HepG2 (cell line): ENCODE results near the gene AAMP. TPM values are rescaled to one million over a fixed set of nuclear protein-coding genes. Genes with fewer than 3 reads are reported as not detected.

Experiments
- ARID5B ChIP-seq: IDR thresholded peaks from 2 replicates; pipeline ENCODE4 v1.4.0; 2020; ENCODE audit warnings: mild to moderate bottlenecking, missing genetic modification reagents
- ELF1 ChIP-seq: sonication (generic); formaldehyde crosslinking; IDR thresholded peaks from 2 replicates; pipeline ENCODE4 v1.4.0; 2020; ENCODE audit warnings: missing genetic modification reagents
- ETV5 ChIP-seq: IDR thresholded peaks from 2 replicates; pipeline ENCODE4 v1.6.1; 2018; ENCODE audit warnings: missing biosample characterization, missing genetic modification reagents, inconsistent platforms, borderline replicate concordance
- HOMEZ ChIP-seq: IDR thresholded peaks from 2 replicates; pipeline ENCODE4 v1.6.1; 2016; ENCODE audit warnings: low read depth
- JUN ChIP-seq: sonication (generic); formaldehyde crosslinking; IDR thresholded peaks from 2 replicates; pipeline ENCODE4 v1.4.0; 2020; ENCODE audit warnings: mild to moderate bottlenecking, missing genetic modification reagents
- KDM5A ChIP-seq: fragments of 200-600 bp; sonication (generic); IDR thresholded peaks from 2 replicates; pipeline ENCODE4 v1.7.0; 2018; ENCODE audit warnings: antibody characterized with exemption, mild to moderate bottlenecking, low read length, borderline replicate concordance
- LCORL ChIP-seq, 2 experiments: fragments of 450-650 bp in 1 of 2; sonication (generic) in 1 of 2; formaldehyde crosslinking in 1 of 2; IDR thresholded peaks; 2 replicates each; pipeline versions ENCODE4 v1.5.0 to v1.6.1; 2017 to 2020; ENCODE audit warnings: antibody characterized with exemption in 1 of 2, missing genetic modification reagents in 1 of 2
- MZF1 ChIP-seq: sonication (generic); formaldehyde crosslinking; IDR thresholded peaks from 2 replicates; pipeline ENCODE4 v1.8.1; 2023; ENCODE audit warnings: mild to moderate bottlenecking, missing genetic modification reagents, borderline replicate concordance
- PHF21A ChIP-seq: sonication (generic); formaldehyde crosslinking; IDR thresholded peaks from 2 replicates; pipeline ENCODE4 v1.5.0; 2020; ENCODE audit warnings: mild to moderate bottlenecking, missing genetic modification reagents
- RFX1 ChIP-seq: fragments of 450-650 bp; IDR thresholded peaks from 2 replicates; pipeline ENCODE4 v1.6.1; 2017
- SYNCRIP ChIP-seq: fragments of 200-400 bp; formaldehyde crosslinking; IDR thresholded peaks from 2 replicates; pipeline ENCODE4 v1.6.1; 2018; ENCODE audit warnings: mild to moderate bottlenecking, low read depth, low read length; ENCODE audit not compliant: insufficient read depth
- ZFP36L2 ChIP-seq: sonication (generic); formaldehyde crosslinking; IDR thresholded peaks from 2 replicates; pipeline ENCODE4 v1.4.0; 2020; ENCODE audit warnings: missing genetic modification reagents
- ZNF124 ChIP-seq: sonication (generic); formaldehyde crosslinking; IDR thresholded peaks from 2 replicates; pipeline ENCODE4 v1.4.0; 2020; ENCODE audit warnings: missing genetic modification reagents
- ZNF280B ChIP-seq: sonication (generic); formaldehyde crosslinking; IDR thresholded peaks from 2 replicates; pipeline ENCODE4 v1.5.0; 2020; ENCODE audit warnings: missing genetic modification reagents, mild to moderate bottlenecking, borderline replicate concordance
- ZNF747 ChIP-seq: sonication (generic); formaldehyde crosslinking; IDR thresholded peaks from 2 replicates; pipeline ENCODE4 v1.8.1; 2023; ENCODE audit warnings: missing genetic modification reagents, mild to moderate bottlenecking, borderline replicate concordance
- ZSCAN25 ChIP-seq: sonication (generic); formaldehyde crosslinking; IDR thresholded peaks from 2 replicates; pipeline ENCODE4 v1.8.0; 2022; ENCODE audit warnings: mild to moderate bottlenecking, missing genetic modification reagents
- ZSCAN9 ChIP-seq: IDR thresholded peaks from 2 replicates; pipeline ENCODE4 v1.6.1; 2016; ENCODE audit warnings: borderline replicate concordance
- polyA plus RNA-seq, 8 experiments: library from polyadenylated mRNA; depleted of rRNA in 3 of 8; stranded (reverse) in 7 of 8; unstranded in 1 of 8; fragments of >200 nt; fragmentation: Illumina TruSeq in 4 of 8; extraction: Trizol in 4 of 8; gene quantifications; 2 replicates each; pipeline versions ENCODE4 v1.2.1 to v1.2.3, GENCODE V29; 2011 to 2016; ENCODE audit warnings: low read depth in 4 of 8, missing spikeins in 1 of 8, mixed read lengths in 1 of 8; ENCODE audit not compliant: insufficient read depth in 1 of 8
- total RNA-seq, 5 experiments: library from RNA; depleted of rRNA; stranded (reverse); fragments of >200 nt; fragmentation: Illumina TruSeq; extraction: Trizol; gene quantifications; 2 replicates each; pipeline ENCODE4 v1.2.3, GENCODE V29; 2016; ENCODE audit warnings: low read depth in 1 of 5
- TF ChIP-seq, protein P1 (sequence below): sonication (generic); formaldehyde crosslinking; IDR thresholded peaks from 2 replicates; pipeline ENCODE4 v1.5.0; 2020; ENCODE audit warnings: mild to moderate bottlenecking, missing genetic modification reagents, moderate library complexity

AAMP gene
- total and polyA plus RNA-seq, 2 of the 13 experiments (the other 11 are each of a cell fraction or from before 2014, with no cell fraction given) = 110 to 186 TPM

DNA sequence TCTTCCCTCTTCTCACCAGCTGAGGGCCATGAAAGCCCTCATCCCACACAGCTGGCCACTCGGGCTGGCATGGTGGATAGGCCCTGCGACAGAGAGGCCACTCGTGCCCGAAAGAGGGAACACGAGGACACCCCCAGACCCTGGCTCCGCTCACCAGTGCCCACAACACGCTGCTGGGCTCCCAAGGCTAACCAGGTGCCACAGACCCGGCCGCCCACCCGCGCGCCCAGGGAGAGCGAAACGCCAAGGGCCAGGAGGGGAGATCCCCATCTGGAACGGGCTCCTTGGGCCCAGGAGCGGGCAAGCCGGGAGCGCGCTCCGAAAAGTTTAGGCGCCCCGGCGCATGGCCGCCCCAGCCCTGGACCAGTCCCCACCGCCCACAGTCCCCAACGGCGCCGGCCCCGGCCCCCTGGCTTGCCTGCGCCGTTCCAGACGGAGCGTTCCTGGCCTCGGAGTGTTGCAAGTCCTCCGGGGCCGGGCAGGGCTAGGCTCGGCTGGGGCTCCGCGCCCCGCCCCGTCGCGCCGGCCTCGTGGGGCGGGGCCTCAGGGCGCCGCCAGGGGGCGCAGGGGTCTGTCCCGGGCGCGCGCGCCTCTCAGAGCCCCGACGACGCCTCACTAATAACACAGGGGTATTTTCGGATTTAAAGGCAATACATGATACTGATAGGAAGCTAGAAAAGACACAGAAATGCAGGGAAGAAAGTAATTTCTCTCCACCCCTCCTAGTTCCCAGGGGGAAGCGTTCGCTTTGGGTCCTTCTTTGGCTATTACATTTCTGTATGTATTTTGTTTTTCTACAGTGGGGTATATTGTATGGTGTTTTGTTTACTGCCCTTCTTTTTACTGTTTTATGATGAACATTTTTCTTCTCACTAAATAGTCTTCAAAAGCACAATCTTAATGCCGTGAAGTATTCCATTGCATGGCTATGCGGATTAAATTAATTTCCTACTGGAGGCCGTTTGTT is 22.4 kb upstream of the AAMP start, which contains the start of gene TMBIM1 (continued):
- TF ChIP-seq ZNF124 (CRISPR knock-in tag) (0 out of 2 replicates have a peak, but pooled peaks have one; percentile 68), LCORL (IDR thresholded peaks at IDR 0.05) (no peak), LCORL (CRISPR knock-in tag; IDR thresholded peaks at IDR 0.05) (peak; percentile 76), ARID5B (CRISPR knock-in tag) (no peak), HOMEZ (CRISPR knock-in tag) (no peak), KDM5A (no peak; the same call in 1 of the 2 replicates), ELF1 (CRISPR knock-in tag) (no peak), ZFP36L2 (CRISPR knock-in tag) (no peak), ZNF280B (CRISPR knock-in tag) (no peak), ZSCAN9 (peak; percentile 35; the same call in 1 of the 2 replicates), RFX1 (peak; percentile 6; the same call in 1 of the 2 replicates), JUN (CRISPR knock-in tag) (no peak), ZNF747 (CRISPR knock-in tag) (no peak), ZSCAN25 (CRISPR knock-in tag) (peak; percentile 56; the same call in 1 of the 2 replicates), PHF21A (peak; percentile 61; the same call in 1 of the 2 replicates), SYNCRIP (no peak), MZF1 (CRISPR knock-in tag) (no peak), ETV5 (CRISPR knock-in tag) (no peak; the same call in none of the 2 replicates)
- TF ChIP-seq, protein P1, sequence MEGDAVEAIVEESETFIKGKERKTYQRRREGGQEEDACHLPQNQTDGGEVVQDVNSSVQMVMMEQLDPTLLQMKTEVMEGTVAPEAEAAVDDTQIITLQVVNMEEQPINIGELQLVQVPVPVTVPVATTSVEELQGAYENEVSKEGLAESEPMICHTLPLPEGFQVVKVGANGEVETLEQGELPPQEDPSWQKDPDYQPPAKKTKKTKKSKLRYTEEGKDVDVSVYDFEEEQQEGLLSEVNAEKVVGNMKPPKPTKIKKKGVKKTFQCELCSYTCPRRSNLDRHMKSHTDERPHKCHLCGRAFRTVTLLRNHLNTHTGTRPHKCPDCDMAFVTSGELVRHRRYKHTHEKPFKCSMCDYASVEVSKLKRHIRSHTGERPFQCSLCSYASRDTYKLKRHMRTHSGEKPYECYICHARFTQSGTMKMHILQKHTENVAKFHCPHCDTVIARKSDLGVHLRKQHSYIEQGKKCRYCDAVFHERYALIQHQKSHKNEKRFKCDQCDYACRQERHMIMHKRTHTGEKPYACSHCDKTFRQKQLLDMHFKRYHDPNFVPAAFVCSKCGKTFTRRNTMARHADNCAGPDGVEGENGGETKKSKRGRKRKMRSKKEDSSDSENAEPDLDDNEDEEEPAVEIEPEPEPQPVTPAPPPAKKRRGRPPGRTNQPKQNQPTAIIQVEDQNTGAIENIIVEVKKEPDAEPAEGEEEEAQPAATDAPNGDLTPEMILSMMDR (CRISPR knock-in tag) = peak; percentile 72
